ENCODE data around the gene SFMBT1.

The SFMBT1 gene

DNA sequence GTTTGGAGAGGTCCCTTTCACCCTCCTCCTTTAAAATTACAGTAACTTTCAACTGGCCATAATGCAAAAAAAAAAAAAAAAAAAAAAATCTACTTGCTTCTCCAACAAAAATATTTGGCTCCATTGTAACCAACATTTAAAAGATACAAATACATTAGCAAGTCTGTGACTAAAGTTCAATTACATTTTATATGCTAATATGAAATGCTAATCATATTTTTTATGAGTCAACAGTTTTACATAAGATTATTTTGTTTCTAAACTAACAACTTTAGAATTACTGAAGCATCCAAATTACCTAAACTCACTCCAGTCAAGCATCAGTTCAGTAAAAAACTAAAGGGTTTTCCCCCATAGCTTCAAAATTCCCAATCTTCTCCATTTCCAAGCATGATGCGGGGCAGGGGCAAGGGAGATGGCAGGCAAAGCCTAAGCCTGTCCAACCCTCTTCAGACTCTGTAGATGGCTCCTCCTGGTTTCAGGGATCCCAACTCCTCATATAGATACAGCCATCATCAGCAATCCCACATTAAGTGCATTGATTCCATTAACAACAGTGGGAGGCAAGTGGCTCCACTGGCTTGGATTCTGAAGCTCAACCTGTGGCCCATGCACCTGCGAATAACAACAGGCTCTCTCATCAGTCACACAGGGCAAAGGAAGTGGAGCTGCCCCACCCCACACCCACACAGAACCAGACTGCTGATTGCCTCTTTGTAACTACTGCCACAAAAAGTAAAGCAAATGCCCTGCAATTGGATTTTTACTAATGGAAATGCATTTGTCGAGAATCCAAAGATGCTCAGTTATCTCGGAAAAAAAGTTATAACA lies 15.0 kb downstream of the SFMBT1 start:
- Histone ChIP-seq H3K79me2 (peaks cover 32% of the 10 kb centered on the region), H2AFZ (no peak overlapping the region), H3K9me3 (ENCODE audit: control insufficient read depth, low read length) (no peaks in the 10 kb centered on the region), H3K27me3 (ENCODE audit: control insufficient read depth, insufficient read depth, low read length) (no peaks in the 10 kb centered on the region), H3K4me3 (ENCODE audit: low read depth, low read length) (no peak overlapping the region), H3K27ac (no peak overlapping the region), H3K36me3 (ENCODE audit: control insufficient read depth, insufficient read depth, low read length) (no peaks in the 10 kb centered on the region), H3K4me1 (no peaks in the 10 kb centered on the region), H3K9ac (no peak overlapping the region), H3K4me2 (ENCODE audit: low read length) (no peak overlapping the region)
- TF ChIP-seq CTCF (IDR thresholded peaks at IDR 0.05): no peak

DNA sequence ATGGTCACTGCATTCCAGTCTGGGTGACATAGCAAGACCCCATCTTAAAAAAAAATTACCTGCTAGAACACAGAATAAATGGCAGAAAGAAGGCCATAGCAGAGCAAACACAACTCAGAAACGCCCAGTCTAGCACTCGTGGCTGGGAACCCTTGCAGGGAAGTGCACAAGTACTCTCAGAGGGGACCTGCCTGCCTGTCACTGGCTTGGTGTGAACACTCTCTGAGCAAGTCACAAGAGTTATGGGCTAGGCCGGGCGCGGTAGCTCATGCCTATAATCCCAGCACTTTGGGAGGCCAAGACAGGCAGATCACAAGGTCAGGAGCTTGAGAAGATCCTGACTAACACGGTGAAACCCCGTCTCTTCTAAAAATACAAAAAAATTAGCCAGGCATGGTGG lies 17.2 kb downstream of the SFMBT1 start:
- H2AFZ ChIP-seq: no peak overlapping the region
- H3K27ac ChIP-seq: no peak overlapping the region
- H3K9ac ChIP-seq: no peak overlapping the region
- no peak overlapping the region for H3K4me3 ChIP-seq (ENCODE audit: low read depth, low read length)
- no peak for TF ChIP-seq CTCF (IDR thresholded peaks at IDR 0.05)
- no peaks in the 10 kb centered on the region for H3K27me3 ChIP-seq (ENCODE audit: control insufficient read depth, insufficient read depth, low read length)
- no peaks in the 10 kb centered on the region for H3K36me3 ChIP-seq (ENCODE audit: control insufficient read depth, insufficient read depth, low read length)
- H3K79me2 ChIP-seq: peaks cover 43% of the 10 kb centered on the region
- H3K9me3 ChIP-seq (ENCODE audit: control insufficient read depth, low read length): no peaks in the 10 kb centered on the region
- H3K4me1 ChIP-seq: no peaks in the 10 kb centered on the region
- no peak overlapping the region for H3K4me2 ChIP-seq (ENCODE audit: low read length)

GRCh38 chr3:53027254-53027844 lies 18.5 kb downstream of the SFMBT1 start:
- H3K27me3 ChIP-seq (ENCODE audit: control insufficient read depth, insufficient read depth, low read length): no peaks in the 10 kb centered on the region
- H3K36me3 ChIP-seq (ENCODE audit: control insufficient read depth, insufficient read depth, low read length): no peaks in the 10 kb centered on the region
- H3K4me3 ChIP-seq (ENCODE audit: low read depth, low read length): no peak overlapping the region
- H2AFZ ChIP-seq: no peak overlapping the region
- peaks cover 4% of the 10 kb centered on the region for H3K4me1 ChIP-seq
- H3K9me3 ChIP-seq (ENCODE audit: control insufficient read depth, low read length): no peaks in the 10 kb centered on the region
- H3K27ac ChIP-seq: no peak overlapping the region
- no peak for TF ChIP-seq CTCF (IDR thresholded peaks at IDR 0.05)
- H3K9ac ChIP-seq: no peak overlapping the region
- peaks cover 36% of the 10 kb centered on the region for H3K79me2 ChIP-seq
- H3K4me2 ChIP-seq (ENCODE audit: low read length): no peak overlapping the region

DNA sequence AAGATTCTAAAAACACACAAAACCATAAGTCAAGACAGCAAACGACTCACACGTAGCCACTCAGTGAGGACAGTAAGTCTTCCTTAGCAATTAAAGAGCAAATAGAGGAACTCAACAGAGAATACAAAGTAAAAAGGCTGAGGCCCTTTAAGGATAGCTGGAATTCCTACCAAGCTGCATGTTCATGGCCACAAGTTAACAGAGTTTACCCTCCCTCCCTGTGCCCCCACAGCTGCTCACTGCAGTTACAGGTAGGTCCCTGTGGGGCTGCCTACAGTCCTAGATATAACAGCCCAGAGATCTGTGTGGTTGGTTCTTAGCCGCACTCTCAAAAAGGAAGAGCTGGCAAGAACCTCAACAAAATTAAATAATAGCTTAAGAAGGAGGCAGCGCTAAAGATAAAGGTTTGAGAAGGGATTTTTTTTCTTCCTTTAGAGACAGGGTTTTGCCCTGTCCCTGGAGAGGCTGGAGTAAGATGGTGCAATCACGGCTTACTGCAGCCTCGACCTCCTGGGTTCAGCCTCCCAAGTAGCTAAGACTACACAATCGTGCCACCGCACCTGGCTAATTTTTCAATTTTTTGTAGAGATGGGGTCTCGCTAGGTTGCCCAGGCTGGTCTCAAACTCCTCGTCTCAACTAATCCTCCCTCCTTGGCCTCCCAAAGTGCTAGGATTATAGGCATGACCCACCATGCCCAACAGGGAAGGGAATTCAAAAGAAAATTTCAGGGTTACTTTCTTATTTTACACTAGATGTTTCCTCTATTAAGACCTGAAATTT lies 19.3 kb downstream of the SFMBT1 start:
- H3K79me2 ChIP-seq: peaks cover 36% of the 10 kb centered on the region
- H3K9me3 ChIP-seq (ENCODE audit: control insufficient read depth, low read length): no peaks in the 10 kb centered on the region
- H3K27me3 ChIP-seq (ENCODE audit: control insufficient read depth, insufficient read depth, low read length): no peaks in the 10 kb centered on the region
- H3K36me3 ChIP-seq (ENCODE audit: control insufficient read depth, insufficient read depth, low read length): no peaks in the 10 kb centered on the region
- H3K4me2 ChIP-seq (ENCODE audit: low read length): no peak overlapping the region
- no peak overlapping the region for H3K4me3 ChIP-seq (ENCODE audit: low read depth, low read length)
- H3K27ac ChIP-seq: no peak overlapping the region
- no peak overlapping the region for H2AFZ ChIP-seq
- TF ChIP-seq CTCF (IDR thresholded peaks at IDR 0.05): no peak
- H3K4me1 ChIP-seq: peaks cover 4% of the 10 kb centered on the region
- H3K9ac ChIP-seq: no peak overlapping the region

All from parathyroid adenoma (tissue), 2 donors.